Left lobe of liver (tissue), 1 donor: Measurements from ENCODE around the gene PCDHGA1. TPM values are rescaled to one million over a fixed set of nuclear protein-coding genes. Genes with fewer than 3 reads are reported as not detected.

Experiments used
- total RNA-seq: library from RNA; stranded (reverse); gene quantifications from one replicate; pipeline ENCODE4 v1.2.1, GENCODE V29; 2021
- donor health status: DM: no; HTN: yes; CAD: no.

The PCDHGA1 gene
- total RNA-seq, 1 donor from 2014 or later = 0.10 TPM

Other genes starting within 250 kb of the PCDHGA1 start
- gene PCDHB2, start 235.9 kb upstream of the PCDHGA1 start, total RNA-seq = 0.08 TPM
- 0.15 TPM for gene PCDHB3, start 230.0 kb upstream of the PCDHGA1 start, total RNA-seq
- 0.35 TPM for gene PCDHB4, start 208.7 kb upstream of the PCDHGA1 start, total RNA-seq
- 0.33 TPM for gene PCDHB5, start 195.3 kb upstream of the PCDHGA1 start, total RNA-seq
- 0.10 TPM for gene PCDHB6, start 180.5 kb upstream of the PCDHGA1 start, total RNA-seq
- gene PCDHB7, start 157.9 kb upstream of the PCDHGA1 start, total RNA-seq = 0.25 TPM
- not detected for gene PCDHB8, start 152.7 kb upstream of the PCDHGA1 start, total RNA-seq
- 0.58 TPM for gene PCDHB16, start 148.1 kb upstream of the PCDHGA1 start, total RNA-seq
- gene PCDHB9, start 143.4 kb upstream of the PCDHGA1 start, total RNA-seq = 0.05 TPM
- 0.28 TPM for gene PCDHB10, start 138.2 kb upstream of the PCDHGA1 start, total RNA-seq
- 0.20 TPM for gene PCDHB11, start 130.9 kb upstream of the PCDHGA1 start, total RNA-seq
- gene PCDHB12, start 121.8 kb upstream of the PCDHGA1 start, total RNA-seq = 0.28 TPM
- gene PCDHB13, start 116.6 kb upstream of the PCDHGA1 start, total RNA-seq = 0.65 TPM
- gene PCDHB14, start 107.2 kb upstream of the PCDHGA1 start, total RNA-seq = 0.75 TPM
- 0.38 TPM for gene PCDHB15, start 85.1 kb upstream of the PCDHGA1 start, total RNA-seq
- 0.25 TPM for gene SLC25A2, start 26.5 kb upstream of the PCDHGA1 start, total RNA-seq
- gene TAF7, start 9.7 kb upstream of the PCDHGA1 start, total RNA-seq = 20.6 TPM
- gene PCDHGA2, start 8.2 kb downstream of the PCDHGA1 start, total RNA-seq = 1.1 TPM
- gene PCDHGA3, start 13.3 kb downstream of the PCDHGA1 start, total RNA-seq = 0.60 TPM
- gene PCDHGB1, start 19.6 kb downstream of the PCDHGA1 start, total RNA-seq = 0.63 TPM
- gene PCDHGA4, start 24.5 kb downstream of the PCDHGA1 start, total RNA-seq = 0.53 TPM
- 0.81 TPM for gene PCDHGB2, start 29.5 kb downstream of the PCDHGA1 start, total RNA-seq
- 0.35 TPM for gene PCDHGA5, start 33.6 kb downstream of the PCDHGA1 start, total RNA-seq
- 0.83 TPM for gene PCDHGB3, start 39.7 kb downstream of the PCDHGA1 start, total RNA-seq
- 0.68 TPM for gene PCDHGA6, start 43.4 kb downstream of the PCDHGA1 start, total RNA-seq
- 0.33 TPM for gene PCDHGA7, start 52.2 kb downstream of the PCDHGA1 start, total RNA-seq
- 2.2 TPM for gene PCDHGB4, start 57.2 kb downstream of the PCDHGA1 start, total RNA-seq
- 0.35 TPM for gene PCDHGA8, start 62.1 kb downstream of the PCDHGA1 start, total RNA-seq
- gene PCDHGB5, start 67.4 kb downstream of the PCDHGA1 start, total RNA-seq = 4.2 TPM
- gene PCDHGA9, start 72.3 kb downstream of the PCDHGA1 start, total RNA-seq = 0.65 TPM
- gene PCDHGB6, start 77.5 kb downstream of the PCDHGA1 start, total RNA-seq = 2.3 TPM
- 2.2 TPM for gene PCDHGA10, start 82.5 kb downstream of the PCDHGA1 start, total RNA-seq
- 2.0 TPM for gene PCDHGB7, start 87.2 kb downstream of the PCDHGA1 start, total RNA-seq
- gene PCDHGA11, start 90.5 kb downstream of the PCDHGA1 start, total RNA-seq = 0.68 TPM
- gene PCDHGA12, start 100.0 kb downstream of the PCDHGA1 start, total RNA-seq = 1.0 TPM
- gene PCDHGC3, start 145.5 kb downstream of the PCDHGA1 start, total RNA-seq = 8.5 TPM
- 0.65 TPM for gene PCDHGC4, start 154.5 kb downstream of the PCDHGA1 start, total RNA-seq
- 0.40 TPM for gene PCDHGC5, start 158.6 kb downstream of the PCDHGA1 start, total RNA-seq